ENCODE results near the gene GLYR1.

- no peak for TF ChIP-seq ELF4 (IDR thresholded peaks at IDR 0.05)
- no peak for TF ChIP-seq FOXA1 (IDR thresholded peaks at IDR 0.05)
- no peak for TF ChIP-seq SUZ12 (IDR thresholded peaks at IDR 0.05)
- no peak for TF ChIP-seq CTBP1 (IDR thresholded peaks at IDR 0.05; ENCODE audit: borderline replicate concordance)
- TF ChIP-seq BHLHE40 (IDR thresholded peaks at IDR 0.05; ENCODE audit: borderline replicate concordance), result no peak
- TF ChIP-seq, protein P1, sequence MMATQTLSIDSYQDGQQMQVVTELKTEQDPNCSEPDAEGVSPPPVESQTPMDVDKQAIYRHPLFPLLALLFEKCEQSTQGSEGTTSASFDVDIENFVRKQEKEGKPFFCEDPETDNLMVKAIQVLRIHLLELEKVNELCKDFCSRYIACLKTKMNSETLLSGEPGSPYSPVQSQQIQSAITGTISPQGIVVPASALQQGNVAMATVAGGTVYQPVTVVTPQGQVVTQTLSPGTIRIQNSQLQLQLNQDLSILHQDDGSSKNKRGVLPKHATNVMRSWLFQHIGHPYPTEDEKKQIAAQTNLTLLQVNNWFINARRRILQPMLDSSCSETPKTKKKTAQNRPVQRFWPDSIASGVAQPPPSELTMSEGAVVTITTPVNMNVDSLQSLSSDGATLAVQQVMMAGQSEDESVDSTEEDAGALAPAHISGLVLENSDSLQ (IDR thresholded peaks at IDR 0.05), result no peak
- no peak for TF ChIP-seq ZNF384 (IDR thresholded peaks at IDR 0.05)
- TF ChIP-seq ARNT (IDR thresholded peaks at IDR 0.05), result no peak
Observed at GRCh38 chr16:4783951-4784336, 63.1 kb downstream of the GLYR1 start.

Measured in HEK293T (cell line).